ENCODE data around the gene GPX5.

- no peak for TF ChIP-seq CTCF (conservative IDR thresholded peaks at IDR 0.05; ENCODE audit: low read depth, low read length)
- TF ChIP-seq EZH2 (IDR thresholded peaks at IDR 0.05; ENCODE audit: borderline replicate concordance, low read depth, low read length, poor library complexity, severe bottlenecking), result no peak
Measured at GRCh38 chr6:28551891-28552666, 26.4 kb downstream of the GPX5 start.
